ENCODE results near the gene GGT6. TPM values are rescaled to one million over a fixed set of nuclear protein-coding genes. Genes with fewer than 3 reads are reported as not detected.

Gene GGT6
- total RNA-seq, 1 donor from 2014 or later: not detected

GRCh38 chr17:4520894-4521600 lies 39.3 kb downstream of the GGT6 start:
- peaks cover 37% of the 10 kb centered on the region for H3K4me1 Mint-ChIP-seq (ENCODE audit: low read depth, unreplicated experiment)
- TF ChIP-seq CTCF (IDR thresholded peaks at IDR 0.05; ENCODE audit: partially characterized antibody, unreplicated experiment): no peak
- H3K27ac Mint-ChIP-seq (ENCODE audit: unreplicated experiment): peak overlapping the region; percentile 100
- DNase-seq: no peak
- peaks cover 18% of the 10 kb centered on the region for H3K27me3 Mint-ChIP-seq (ENCODE audit: unreplicated experiment)
- peaks cover 29% of the 10 kb centered on the region for H3K9me3 Mint-ChIP-seq (ENCODE audit: unreplicated experiment)
- H3K4me3 Mint-ChIP-seq (ENCODE audit: unreplicated experiment): no peak overlapping the region
- H3K36me3 Mint-ChIP-seq (ENCODE audit: unreplicated experiment): peaks cover 5% of the 10 kb centered on the region

GRCh38 chr17:4520060-4520893 lies 40.1 kb downstream of the GGT6 start:
- no peak for DNase-seq
- Mint-ChIP-seq H3K27me3 (ENCODE audit: unreplicated experiment) (peaks cover 14% of the 10 kb centered on the region), H3K27ac (ENCODE audit: unreplicated experiment) (peak overlapping the region; percentile 64), H3K4me3 (ENCODE audit: unreplicated experiment) (no peak overlapping the region), H3K9me3 (ENCODE audit: unreplicated experiment) (peaks cover 24% of the 10 kb centered on the region), H3K36me3 (ENCODE audit: unreplicated experiment) (peaks cover 5% of the 10 kb centered on the region), H3K4me1 (ENCODE audit: low read depth, unreplicated experiment) (peaks cover 37% of the 10 kb centered on the region)
- TF ChIP-seq CTCF (IDR thresholded peaks at IDR 0.05; ENCODE audit: partially characterized antibody, unreplicated experiment): no peak

GRCh38 chr17:4519361-4519788 lies 41.0 kb downstream of the GGT6 start:
- no peak for DNase-seq
- peaks cover 37% of the 10 kb centered on the region for H3K4me1 Mint-ChIP-seq (ENCODE audit: low read depth, unreplicated experiment)
- no peak for TF ChIP-seq CTCF (IDR thresholded peaks at IDR 0.05; ENCODE audit: partially characterized antibody, unreplicated experiment)

GRCh38 chr17:4518901-4519300 lies 41.5 kb downstream of the GGT6 start:
- TF ChIP-seq CTCF (IDR thresholded peaks at IDR 0.05; ENCODE audit: partially characterized antibody, unreplicated experiment): no peak
- Mint-ChIP-seq H3K27ac (ENCODE audit: unreplicated experiment) (no peak overlapping the region), H3K9me3 (ENCODE audit: unreplicated experiment) (peaks cover 20% of the 10 kb centered on the region), H3K4me1 (ENCODE audit: low read depth, unreplicated experiment) (peaks cover 34% of the 10 kb centered on the region), H3K36me3 (ENCODE audit: unreplicated experiment) (peaks cover 5% of the 10 kb centered on the region), H3K27me3 (ENCODE audit: unreplicated experiment) (peaks cover 13% of the 10 kb centered on the region), H3K4me3 (ENCODE audit: unreplicated experiment) (no peak overlapping the region)
- no peak for DNase-seq

More at GRCh38 chr17:4519361-4519788, 41.0 kb downstream of the GGT6 start:
- Mint-ChIP-seq H3K4me3 (ENCODE audit: unreplicated experiment) (no peak overlapping the region), H3K27me3 (ENCODE audit: unreplicated experiment) (peaks cover 14% of the 10 kb centered on the region), H3K27ac (ENCODE audit: unreplicated experiment) (no peak overlapping the region), H3K9me3 (ENCODE audit: unreplicated experiment) (peaks cover 24% of the 10 kb centered on the region), H3K36me3 (ENCODE audit: unreplicated experiment) (peaks cover 5% of the 10 kb centered on the region)

GRCh38 chr17:4516735-4517134 lies 43.6 kb downstream of the GGT6 start:
- DNase-seq: no peak
- peaks cover 10% of the 10 kb centered on the region for H3K27me3 Mint-ChIP-seq (ENCODE audit: unreplicated experiment)
- no peak overlapping the region for H3K27ac Mint-ChIP-seq (ENCODE audit: unreplicated experiment)

More at GRCh38 chr17:4516735-4517134, 43.6 kb downstream of the GGT6 start:
- H3K36me3 Mint-ChIP-seq (ENCODE audit: unreplicated experiment): peaks cover 5% of the 10 kb centered on the region
- peaks cover 6% of the 10 kb centered on the region for H3K9me3 Mint-ChIP-seq (ENCODE audit: unreplicated experiment)
- H3K4me1 Mint-ChIP-seq (ENCODE audit: low read depth, unreplicated experiment): peaks cover 25% of the 10 kb centered on the region
- no peak for TF ChIP-seq CTCF (IDR thresholded peaks at IDR 0.05; ENCODE audit: partially characterized antibody, unreplicated experiment)
- H3K4me3 Mint-ChIP-seq (ENCODE audit: unreplicated experiment): no peak overlapping the region

Data from glutamatergic neuron (in vitro differentiated cells).